GM19025 (cell line): ENCODE measurements around the gene RAB8A.
A peak's percentile ranks its signal among the peaks of the same experiment; 100 is the strongest.

Source experiments
- ATAC-seq: cut with Tn5 transposase; IDR thresholded peaks from one replicate; pipeline ENCODE4 v1.9.1; 2021; ENCODE audit warnings: mild to moderate bottlenecking, low read depth, moderate library complexity; ENCODE audit not compliant: unreplicated experiment

Gene RAB8A

DNA sequence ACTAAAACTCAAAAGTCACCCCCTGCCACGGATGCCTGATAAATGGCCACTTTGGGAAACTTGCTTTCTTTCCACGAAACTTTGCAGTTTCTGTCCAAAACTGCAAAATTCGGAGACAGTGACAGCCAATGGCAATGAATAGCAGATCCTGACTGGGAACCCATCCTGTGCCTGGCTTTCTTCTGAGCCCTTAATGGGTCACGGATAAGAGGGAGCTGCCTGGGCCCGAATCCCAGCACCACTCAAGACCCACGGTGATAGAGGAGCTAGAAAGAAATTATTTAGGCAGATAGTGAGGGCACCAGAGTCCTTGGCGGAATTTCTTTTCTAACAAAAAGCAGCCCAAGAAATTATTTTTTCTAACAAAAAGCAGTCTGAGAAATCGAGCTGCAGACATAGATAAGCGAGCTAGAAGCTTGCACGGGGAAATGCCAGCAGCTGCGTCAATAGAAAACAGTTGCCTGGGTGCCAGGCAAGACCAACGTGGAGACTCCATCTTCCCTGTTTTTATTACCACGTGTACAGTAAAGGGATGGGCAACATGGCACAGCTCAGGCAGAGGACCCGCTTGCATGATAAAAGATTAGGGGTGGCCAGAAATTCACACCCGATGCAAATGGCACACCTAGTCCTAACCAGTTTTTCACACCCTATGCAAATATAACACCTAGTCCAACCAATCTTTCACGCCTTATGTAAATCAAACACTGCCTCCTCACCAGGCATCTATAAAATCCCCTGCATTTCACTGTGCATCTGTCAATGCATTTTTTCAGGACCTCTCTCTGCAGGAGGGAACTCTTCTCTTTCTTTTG, 24.7 kb downstream of the RAB8A start:
- no peak for ATAC-seq

DNA sequence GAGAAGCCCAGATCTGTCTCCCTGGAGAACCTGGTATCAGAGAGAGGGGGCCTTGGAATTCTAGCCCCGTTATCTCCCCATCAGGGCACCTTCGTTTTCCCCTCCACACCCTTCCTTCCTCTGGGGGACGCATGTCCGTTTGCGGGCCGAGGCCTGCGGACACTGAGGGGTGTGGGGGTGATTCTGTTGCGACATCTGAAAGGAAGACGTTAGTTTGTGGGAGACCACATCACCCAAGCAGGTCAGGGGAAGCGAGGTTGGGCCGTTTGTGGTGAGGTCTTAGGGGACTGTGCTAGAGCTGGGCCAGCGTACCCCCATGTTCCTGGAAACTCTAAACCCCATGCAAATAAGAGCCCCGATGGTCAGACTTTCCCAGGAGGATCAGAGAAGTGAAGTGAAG, 28.1 kb downstream of the RAB8A start:
- no peak for ATAC-seq

DNA sequence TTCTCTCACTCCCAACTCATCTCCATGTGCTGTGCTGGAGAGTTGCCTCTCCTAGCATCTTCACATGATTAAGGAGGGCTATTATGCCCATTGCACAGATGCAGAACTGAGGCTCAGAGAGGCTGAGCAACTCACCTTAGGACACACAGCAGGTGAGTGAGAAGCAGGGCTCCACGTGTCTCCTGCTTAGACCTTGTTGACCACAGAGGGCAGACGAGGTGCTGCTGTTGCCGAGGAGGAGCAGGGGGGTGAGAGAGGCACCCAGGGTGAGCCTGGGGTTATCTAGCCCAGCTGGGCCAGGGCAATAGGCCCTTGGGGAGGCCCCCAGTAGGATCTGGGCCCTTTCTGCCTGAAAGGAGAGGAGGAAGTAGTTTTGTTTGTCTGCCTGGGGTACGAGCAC, 29.4 kb downstream of the RAB8A start:
- ATAC-seq, result no peak

DNA sequence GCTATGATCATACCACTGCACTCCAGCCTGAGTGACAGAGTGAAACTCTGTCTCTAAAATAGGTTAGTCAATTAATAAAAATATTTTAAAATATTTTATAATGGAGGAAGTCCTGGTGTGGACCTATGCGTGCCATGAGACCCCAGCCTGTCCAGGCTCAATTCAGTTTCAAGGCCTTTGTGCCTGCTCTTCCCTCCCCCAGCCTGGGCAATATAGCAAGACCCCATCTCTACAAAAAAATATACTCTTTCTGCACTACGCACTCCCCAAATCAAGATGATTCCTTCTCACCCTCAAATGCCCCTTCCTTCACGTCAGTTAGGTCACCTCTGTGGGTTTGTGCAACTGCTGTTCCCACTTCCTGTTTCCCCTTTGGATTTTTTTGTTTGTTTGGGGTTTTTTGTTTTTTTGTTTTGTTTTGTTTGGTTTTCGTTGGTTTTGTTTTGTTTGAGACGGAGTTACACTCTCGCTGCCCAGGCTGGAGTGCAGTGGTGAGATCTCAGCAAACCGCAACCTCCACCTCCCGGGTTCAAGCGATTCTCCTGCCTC, 30.4 kb downstream of the RAB8A start:
- no peak for ATAC-seq

DNA sequence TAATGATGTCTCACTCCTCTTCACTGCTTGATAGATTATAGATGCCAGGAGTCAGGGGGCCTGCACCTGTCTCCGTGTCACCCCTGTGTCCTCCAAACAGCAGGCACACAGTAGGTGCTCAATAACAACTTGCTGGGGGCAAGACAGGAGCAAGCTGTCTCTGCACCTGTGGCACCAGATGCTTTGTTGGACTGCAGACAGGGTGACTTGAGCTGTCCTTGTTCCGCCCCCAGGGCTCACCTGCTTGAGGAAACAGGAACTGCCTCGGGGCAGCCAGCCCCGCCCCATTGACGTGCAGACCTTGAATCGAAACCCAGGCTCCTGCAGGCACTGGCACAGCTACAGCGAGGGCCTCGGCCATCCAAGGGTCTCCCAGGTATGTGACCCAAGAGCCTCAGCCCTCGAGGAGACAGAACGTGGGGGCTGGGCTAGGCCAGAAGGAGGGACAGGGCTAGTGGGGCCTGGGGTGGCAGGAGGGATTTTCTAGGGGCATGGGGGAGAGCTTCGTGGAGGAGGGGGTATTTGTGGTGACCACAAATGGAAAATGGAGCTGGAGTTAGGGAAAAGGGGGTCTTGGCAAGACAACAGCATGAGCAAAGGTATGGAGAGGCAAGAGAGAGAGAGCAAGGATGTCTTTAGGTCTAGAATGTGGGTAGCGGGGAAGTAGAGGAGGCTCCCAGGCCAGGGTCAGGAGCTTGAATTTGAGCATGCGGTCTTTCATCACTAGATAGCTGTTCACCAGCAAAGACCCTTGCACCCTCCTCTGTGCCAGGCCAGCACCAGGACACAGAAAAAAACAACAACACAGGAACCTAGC, 31.9 kb downstream of the RAB8A start, which contains the start of gene HSH2D:
TSS of gene HSH2D (plus strand) at position 287 of the 817 bp plus-strand sequence. CDS start 5,066 bp downstream, outside the sequence.
- peak; percentile 62 for ATAC-seq

DNA sequence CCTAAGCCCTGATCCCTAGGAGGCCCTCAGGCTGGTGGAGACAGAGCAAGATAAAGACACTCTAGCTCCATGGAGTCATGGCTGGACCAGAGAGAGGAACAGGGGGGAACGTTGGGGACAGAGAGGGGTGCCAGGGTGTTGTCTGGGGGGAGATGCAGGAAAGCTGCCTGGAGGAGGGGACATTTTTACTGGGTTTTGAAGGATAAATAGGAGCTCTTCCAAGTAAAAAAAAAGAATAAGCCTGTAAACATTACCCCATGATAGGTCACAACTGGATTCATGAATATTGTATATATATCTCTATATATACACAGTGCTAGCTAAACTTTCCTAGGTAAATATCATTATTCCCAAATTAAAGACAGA, 32.5 kb downstream of the RAB8A start:
- no peak for ATAC-seq

DNA sequence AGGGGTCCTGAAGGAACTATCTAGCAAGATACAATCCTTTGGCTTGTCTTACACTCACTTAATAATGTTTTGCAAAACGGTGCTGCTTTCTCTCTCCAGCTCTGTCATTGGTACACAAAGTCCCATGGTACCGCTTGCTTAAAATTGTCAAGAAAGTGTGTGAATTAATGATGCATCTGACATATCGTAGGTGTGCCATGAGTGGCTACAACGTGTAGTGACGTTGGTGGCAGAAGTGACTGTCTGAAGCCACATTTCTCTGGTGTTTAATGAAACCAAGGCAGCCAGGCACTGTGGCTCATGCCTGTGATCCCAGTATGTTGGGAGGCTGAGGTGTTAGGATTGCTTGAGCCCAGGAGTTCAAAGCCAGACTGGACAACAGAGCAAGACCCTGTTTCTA, 34.4 kb downstream of the RAB8A start:
- no peak for ATAC-seq

DNA sequence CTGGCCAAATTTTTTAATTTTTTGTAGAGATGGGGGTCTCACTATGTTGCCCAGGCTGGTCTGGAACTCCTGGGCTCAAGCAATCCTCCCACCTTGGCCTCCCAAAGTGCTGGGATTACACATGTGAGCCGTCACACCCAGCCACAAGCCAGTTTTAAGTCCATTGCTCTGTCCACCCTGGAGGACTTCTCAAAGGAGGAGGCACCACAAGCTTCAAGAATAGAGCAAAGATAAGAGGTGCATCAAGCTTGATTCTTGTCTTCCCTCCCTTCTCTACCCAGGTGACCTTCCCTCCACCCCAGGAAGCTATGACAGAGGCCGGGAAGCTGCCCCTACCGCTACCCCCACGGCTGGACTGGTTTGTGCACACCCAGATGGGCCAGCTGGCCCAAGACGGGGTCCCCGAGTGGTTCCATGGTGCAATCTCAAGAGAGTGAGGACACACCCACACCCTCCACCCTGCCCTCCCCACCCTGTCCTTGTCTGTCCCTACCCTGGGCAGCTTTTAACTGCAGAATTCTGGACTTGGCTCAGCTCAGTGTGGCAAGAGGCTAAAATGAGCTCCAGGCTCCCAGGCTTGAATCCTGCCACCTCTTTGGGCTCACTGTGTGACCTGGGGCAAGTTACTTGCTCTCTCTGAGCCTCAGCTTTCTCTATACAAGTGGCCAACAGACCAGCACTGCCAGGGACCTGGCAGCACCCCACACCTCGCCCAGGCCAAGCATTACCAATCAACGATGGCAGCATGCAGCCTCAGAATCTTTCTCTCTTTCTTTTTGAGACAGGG, 36.9 kb downstream of the RAB8A start:
- ATAC-seq, result no peak

DNA sequence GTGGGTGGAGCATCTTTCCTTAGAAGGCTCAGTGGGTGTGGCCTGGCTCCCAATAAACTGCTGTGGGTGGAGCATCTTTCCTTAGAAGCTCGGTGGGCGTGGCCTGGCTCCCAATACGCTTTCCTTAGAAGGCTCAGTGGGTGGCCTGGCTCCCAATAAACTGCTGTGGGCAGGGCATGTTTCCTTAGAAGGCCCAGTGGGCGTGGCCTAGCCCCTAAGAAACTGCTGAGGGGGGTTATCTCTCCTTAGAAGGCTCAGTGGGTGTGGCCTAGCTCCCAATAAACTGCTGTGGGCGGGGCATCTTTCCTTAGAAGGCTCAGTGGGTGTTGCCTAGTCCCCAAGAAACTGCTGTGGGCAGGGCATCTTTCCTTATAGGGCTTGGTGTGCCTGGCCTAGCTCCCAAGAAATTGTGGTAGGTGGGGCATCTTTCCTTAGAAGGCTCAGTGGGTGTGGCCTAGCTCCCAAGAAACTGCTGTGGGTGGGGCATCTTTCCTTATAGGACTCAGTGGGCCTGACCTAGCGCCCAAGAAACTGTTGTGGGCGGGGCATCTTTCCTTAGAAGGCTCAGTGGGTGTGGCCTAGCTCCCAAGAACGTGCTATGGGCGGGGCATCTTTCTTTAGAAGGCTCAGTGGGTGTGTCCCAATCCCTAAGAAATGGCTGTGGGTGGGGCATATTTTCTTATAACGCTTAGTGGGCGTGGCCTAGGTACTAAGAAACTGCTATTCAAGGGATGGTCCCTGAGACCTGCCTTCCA, 42.1 kb downstream of the RAB8A start:
- ATAC-seq, result no peak

DNA sequence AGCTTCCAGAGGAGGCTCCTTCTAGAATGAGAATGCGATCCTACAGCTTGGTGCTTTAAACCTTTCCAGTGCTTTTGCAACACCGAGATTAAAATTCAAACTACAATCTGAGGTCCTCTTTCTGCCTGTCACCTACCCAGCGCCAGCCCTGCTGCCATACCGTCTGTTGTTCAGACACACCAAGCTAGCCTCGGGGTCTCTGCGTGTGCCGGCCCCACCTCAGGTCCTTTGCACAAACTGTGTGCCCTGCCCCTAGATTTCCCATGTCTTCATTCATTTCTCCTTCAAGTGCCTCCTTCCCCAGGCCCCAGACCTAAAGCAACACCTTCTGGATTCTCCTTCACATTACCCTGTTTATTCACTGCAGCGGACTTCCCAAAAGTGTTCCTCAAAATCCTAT, 42.9 kb downstream of the RAB8A start:
- no peak for ATAC-seq

DNA sequence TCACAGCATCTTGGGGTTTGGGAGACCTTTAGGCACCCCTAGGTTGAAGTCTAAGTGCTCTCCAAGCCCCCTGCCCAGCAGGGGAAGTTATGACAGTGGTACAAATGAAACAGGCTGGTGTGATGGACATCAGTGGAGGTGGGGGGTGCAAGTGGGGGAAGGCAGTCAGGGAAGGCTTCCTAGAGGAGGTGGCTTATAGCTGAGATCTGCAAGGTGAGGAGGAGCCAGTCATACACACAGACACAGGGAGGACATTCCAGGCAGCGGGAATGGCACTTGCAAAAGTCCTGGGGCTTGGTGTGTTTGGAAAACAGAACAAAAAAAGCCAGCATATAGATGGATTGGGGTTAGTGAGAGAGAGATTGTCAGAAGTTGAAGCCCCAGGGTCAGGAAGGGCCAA, 43.4 kb downstream of the RAB8A start:
- no peak for ATAC-seq

DNA sequence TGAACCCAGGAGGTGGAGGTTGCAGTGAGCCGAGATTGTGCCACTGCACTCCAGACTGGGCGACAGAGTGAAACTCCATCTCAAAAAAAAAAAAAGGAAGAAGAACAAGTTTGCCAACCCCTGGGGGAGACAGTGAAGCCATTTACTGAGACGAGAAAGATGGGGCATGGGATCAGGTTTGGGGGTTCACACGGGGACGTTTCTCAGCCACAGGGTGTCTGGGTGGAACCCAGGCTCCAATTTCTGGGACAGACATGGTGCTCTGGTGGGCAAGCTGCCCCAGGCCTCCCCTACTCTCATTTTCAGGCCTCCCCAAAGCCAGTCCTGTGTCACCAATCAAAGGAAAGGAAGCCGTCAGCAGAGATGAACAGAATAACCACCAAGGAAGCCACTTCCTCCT, 45.2 kb downstream of the RAB8A start:
- ATAC-seq, result no peak

DNA sequence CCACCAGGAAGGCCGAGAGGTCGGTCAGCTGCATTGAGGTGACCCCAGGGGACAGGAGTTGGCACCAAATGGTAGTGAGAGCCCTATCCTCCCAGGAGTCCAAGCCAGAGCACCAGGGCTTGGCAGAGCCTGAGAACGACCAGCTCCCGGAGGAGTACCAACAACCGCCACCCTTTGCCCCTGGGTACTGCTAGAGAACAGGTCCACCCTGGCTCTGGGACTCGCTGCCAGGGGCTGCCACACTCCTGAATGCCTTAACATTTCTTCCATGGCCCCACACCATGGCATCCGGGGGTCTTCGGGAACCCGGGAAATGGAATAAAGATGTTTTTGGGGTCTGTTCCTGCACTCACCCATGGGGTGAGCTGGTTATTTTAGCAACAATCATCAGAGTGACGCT, 45.9 kb downstream of the RAB8A start:
- no peak for ATAC-seq

DNA sequence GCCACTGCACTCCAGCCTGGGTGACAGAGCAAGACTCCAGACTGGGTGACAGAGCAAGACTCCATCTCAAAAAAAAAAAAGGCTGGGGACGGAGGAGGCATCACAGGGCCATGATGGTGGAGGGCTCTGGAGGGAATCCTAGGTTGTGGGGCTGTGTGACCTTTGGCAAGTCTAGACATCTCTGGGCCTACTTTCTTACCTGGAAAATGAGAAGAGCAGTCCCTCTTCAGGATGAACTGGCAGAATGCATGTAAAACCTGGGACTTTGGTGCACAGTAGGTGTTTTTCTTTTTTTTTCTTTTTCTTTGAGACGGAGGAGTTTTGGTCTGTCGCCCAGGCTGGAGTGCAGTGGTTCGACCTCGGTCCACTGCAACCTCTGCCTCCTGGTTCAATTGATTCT, 48.0 kb downstream of the RAB8A start:
- ATAC-seq, result no peak

DNA sequence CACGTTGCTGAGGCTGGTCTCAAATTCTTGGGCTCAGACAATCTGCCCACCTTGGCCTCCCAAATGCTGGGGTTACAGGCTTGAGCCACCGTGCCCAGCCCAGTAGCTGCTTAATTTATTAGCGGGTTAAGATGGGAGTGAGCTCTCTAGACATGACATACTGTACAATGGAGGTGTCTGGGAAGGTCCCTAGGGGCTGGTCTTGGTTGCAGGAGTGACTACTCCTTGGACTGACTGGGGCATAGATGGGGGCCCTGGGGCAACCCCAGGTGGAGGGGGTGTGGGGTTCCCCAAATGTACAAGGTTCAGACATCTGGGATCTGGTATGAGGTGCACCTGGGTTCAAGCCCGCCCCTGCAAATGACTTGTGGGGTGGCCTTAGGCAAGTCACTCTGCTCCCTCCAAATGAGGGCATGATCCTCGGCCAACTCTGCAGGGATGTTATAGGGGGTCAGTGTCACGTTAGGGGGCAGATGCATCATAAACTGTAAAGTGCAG, 48.8 kb downstream of the RAB8A start:
- no peak for ATAC-seq

DNA sequence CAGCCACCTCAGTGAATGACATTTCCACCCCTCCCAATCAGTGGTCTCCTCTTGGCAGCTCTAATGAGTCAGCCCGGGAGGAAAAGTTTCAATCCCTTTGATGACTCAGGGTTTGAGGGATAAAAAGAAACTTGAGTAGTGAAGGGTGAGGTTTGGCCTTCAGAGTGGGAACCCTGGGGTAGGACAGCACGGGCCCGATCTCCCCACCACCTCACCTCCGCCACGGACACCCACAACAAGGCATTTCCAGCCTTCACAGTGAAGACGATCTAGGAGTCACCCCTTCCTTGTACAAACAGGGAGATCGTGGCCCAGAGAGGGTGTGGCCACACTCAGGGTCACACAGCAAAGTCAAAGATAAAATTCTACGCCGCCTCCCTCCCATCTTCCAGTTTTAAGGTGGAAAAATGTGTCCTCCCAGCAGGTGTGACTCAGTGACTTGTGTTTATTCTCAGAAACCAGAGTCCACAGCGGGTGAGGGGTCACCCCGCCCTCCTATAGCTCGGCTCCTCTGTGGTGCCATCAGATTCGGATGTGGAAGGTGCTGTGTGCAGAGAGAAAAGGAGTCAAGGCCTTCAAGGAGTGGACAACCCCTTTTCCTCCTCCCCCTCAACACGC, 49.4 kb downstream of the RAB8A start:
- ATAC-seq, result no peak

DNA sequence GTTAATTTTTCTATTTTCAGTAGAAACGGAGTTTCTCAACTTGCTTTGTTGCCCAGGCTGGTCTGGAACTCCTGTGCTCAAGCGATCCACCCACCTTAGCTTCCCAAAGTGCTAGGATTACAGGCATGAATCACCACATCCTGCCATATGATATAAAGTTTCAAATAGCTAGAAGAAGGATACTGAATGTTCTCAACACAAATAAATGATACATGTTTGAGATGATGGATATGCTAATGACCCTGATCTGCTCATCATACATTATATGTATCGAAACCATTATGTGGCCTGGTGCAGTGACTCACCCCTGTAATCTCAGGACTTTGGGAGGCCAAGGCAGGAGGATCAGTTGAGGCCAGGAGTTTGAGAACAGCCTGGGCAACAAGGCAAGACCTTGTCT, 50.2 kb downstream of the RAB8A start:
- no peak for ATAC-seq

DNA sequence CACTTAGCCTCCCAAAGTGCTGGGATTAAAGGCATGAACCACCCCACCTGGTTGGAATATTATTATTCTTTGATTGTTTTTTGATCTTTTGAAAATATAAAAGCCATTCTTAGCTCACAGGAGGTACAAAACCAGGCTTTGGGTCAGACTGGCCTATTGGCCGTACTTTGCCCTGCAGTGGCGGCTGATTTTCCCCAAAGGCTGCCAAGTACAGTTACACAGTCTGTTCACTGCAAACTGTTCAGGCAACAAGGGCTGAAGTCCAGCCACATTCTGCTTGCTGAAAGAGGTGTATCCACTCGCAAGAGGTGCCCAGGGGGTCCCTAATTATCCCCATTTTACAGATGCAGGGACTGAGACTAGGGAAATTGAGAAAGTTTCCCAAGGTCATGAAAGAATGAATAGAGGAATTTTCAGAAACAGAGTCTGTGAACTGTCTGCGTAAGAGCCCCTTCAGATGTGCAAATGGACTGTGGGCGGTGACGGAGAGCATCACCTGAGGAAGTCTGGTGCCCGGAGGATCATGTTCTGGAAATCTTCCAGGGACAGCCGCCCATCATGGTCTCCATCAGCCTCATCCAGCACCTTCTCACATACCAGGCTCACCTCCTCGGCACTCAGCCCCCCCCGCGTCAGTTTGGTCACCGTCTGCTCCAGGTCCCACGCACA, 52.7 kb downstream of the RAB8A start:
- no peak for ATAC-seq

DNA sequence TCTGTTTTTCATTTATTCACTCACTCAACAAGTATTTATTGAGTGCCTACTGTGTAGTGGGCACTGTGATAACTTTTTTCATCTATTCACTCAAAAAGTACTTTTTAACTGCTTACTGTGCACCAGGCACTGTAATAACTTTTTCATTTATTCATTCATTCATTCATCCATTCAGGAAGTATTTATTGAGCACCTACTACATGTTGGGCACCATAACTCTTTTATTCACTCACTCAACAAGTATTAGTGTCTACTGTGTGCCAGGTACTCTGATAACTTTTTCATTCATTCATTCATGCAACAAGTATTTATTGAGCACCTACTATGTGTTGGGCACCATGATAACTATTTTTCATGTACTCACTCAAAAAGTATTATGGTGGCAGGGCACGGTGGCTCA, 54.7 kb downstream of the RAB8A start:
- no peak for ATAC-seq
